HG03139 (cell line): Measurements from ENCODE around the gene ZNF700.
"Not testable (repeated sequence)": the region's sequence is repeated elsewhere in the genome, so short reads cannot be mapped to it uniquely, and the experiment has no call there.

ENCODE experiments used
- ATAC-seq: cut with Tn5 transposase; IDR thresholded peaks from one replicate; pipeline ENCODE4 v1.9.1; 2021; ENCODE audit not compliant: unreplicated experiment

Gene ZNF700

GRCh38 chr19:11987405-11988281 is 62.7 kb downstream of the ZNF700 start:
- ATAC-seq: peak; percentile 69

- ATAC-seq: no peak
Measured at GRCh38 chr19:11989112-11989456, 64.2 kb downstream of the ZNF700 start.

DNA sequence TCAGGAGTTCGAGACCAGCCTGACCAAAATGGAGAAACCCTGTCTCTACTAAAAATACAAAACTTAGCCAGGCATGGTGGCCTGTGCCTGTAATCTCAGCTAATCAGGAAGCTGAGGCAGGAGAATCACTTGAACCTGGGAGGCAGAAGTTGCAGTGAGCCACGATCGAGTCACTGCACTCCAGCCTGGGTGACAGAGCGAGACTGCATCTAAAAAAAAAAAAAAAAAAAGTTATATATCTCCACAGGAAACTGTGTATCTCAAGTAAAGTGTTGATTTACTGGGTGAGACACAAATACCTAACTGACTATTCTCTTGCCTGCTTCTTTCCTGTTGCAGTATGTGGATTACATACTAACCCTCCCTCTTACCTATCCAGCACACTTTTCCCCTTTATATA is 67.0 kb downstream of the ZNF700 start:
- ATAC-seq: not testable (repeated sequence)

DNA sequence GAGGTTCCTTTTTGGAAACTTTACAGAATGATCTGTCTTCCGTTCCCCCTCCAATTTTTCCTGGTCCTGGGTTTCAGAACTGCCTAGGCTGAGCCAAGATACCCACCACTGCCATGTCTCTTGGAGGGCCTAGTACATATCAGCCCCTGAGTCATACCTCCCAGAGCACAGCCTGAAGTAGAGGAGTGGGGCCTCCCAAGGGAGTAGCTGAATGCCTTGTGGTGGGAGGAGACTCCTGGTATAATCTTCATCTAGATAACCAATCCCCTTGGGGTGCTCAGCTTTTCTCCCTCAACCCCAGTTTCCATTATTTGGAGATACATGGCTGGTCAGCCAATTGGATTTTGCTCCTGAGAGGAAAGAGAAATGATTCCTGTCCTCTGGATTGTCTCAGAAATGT is 70.3 kb downstream of the ZNF700 start:
- ATAC-seq: no peak
